Osteoblast (primary cell): ENCODE measurements around the gene BAHD1. TPM values are rescaled to one million over a fixed set of nuclear protein-coding genes. Genes with fewer than 3 reads are reported as not detected.

ENCODE experiments used
- DNase-seq: peaks from one replicate; pipeline ENCODE4 v3.0.0; 2011; ENCODE audit warnings: low spot score, mixed read lengths; ENCODE audit not compliant: insufficient read length; ENCODE audit errors: missing footprints
- H2AFZ ChIP-seq: 2 replicates; pipeline ENCODE4 v1.6.0; 2011; ENCODE audit warnings: mild to moderate bottlenecking, low read length
- H3K27ac ChIP-seq: 2 replicates; pipeline ENCODE4 v1.5.1; 2011; ENCODE audit warnings: mild to moderate bottlenecking, low read depth, low read length, moderate library complexity
- H3K27me3 ChIP-seq: 2 replicates; pipeline ENCODE4 v1.6.0; 2012; ENCODE audit warnings: mild to moderate bottlenecking, control low read depth, inconsistent platforms, low read length, moderate library complexity; ENCODE audit not compliant: insufficient read depth
- H3K36me3 ChIP-seq: 2 replicates; pipeline ENCODE4 v1.5.1; 2011; ENCODE audit warnings: mild to moderate bottlenecking, low read length, control low read depth, moderate library complexity; ENCODE audit not compliant: insufficient read depth
- H3K4me1 ChIP-seq: 2 replicates; pipeline ENCODE4 v1.5.1; 2011; ENCODE audit warnings: mild to moderate bottlenecking, low read length, control low read depth, moderate library complexity; ENCODE audit not compliant: insufficient read depth
- H3K4me2 ChIP-seq: 2 replicates; pipeline ENCODE4 v1.6.0; 2011; ENCODE audit warnings: mild to moderate bottlenecking, low read length; ENCODE audit not compliant: insufficient read depth
- H3K4me3 ChIP-seq: fragments of 200-600 bp; sonication (generic); 3 replicates; pipeline ENCODE4 v1.5.1; 2012; ENCODE audit warnings: mild to moderate bottlenecking, low read length, inconsistent platforms; ENCODE audit not compliant: insufficient read depth
- H3K79me2 ChIP-seq: 2 replicates; pipeline ENCODE4 v1.6.0; 2012; ENCODE audit warnings: mild to moderate bottlenecking, low read length, control low read depth, inconsistent platforms; ENCODE audit not compliant: insufficient read depth
- H3K9me3 ChIP-seq: 2 replicates; pipeline ENCODE4 v1.5.1; 2011; ENCODE audit warnings: low read depth, low read length, control low read depth
- H4K20me1 ChIP-seq: 2 replicates; pipeline ENCODE4 v1.6.0; 2012; ENCODE audit warnings: mild to moderate bottlenecking, low read length, control low read depth; ENCODE audit not compliant: insufficient read depth
- CTCF ChIP-seq: IDR thresholded peaks from 2 replicates; pipeline ENCODE4 v1.5.1; 2011; ENCODE audit warnings: mild to moderate bottlenecking, low read depth, low read length, moderate library complexity; ENCODE audit errors: extremely low read depth
- total RNA-seq: library from RNA; depleted of rRNA; stranded (reverse); fragments of >200 nt; gene quantifications from 2 replicates; pipeline ENCODE4 v1.2.3, GENCODE V29; 2012

The BAHD1 gene
- total RNA-seq, 1 donor, result 10.5 TPM

- Histone ChIP-seq H2AFZ (no peak overlapping the region), H3K4me1 (peaks cover 9% of the 10 kb centered on the region), H3K27ac (no peak overlapping the region), H3K79me2 (no peaks in the 10 kb centered on the region), H3K4me3 (no peak overlapping the region), H3K36me3 (peaks cover 26% of the 10 kb centered on the region), H3K27me3 (no peaks in the 10 kb centered on the region), H4K20me1 (peaks cover 5% of the 10 kb centered on the region), H3K9me3 (no peaks in the 10 kb centered on the region), H3K4me2 (no peak overlapping the region)
- DNase-seq, result peak; percentile 46
- TF ChIP-seq CTCF, result no peak
Observed at GRCh38 chr15:40420071-40420713, 20.6 kb upstream of the BAHD1 start.

GRCh38 chr15:40420793-40421192, 20.0 kb upstream of the BAHD1 start:
- peaks cover 9% of the 10 kb centered on the region for H3K4me1 ChIP-seq
- peaks cover 5% of the 10 kb centered on the region for H4K20me1 ChIP-seq
- no peak overlapping the region for H3K27ac ChIP-seq
- no peak overlapping the region for H3K4me2 ChIP-seq
- no peaks in the 10 kb centered on the region for H3K27me3 ChIP-seq
- no peaks in the 10 kb centered on the region for H3K9me3 ChIP-seq
- TF ChIP-seq CTCF, result no peak
- peaks cover 20% of the 10 kb centered on the region for H3K36me3 ChIP-seq
- DNase-seq, result peak; percentile 64
- no peak overlapping the region for H3K4me3 ChIP-seq
- no peaks in the 10 kb centered on the region for H3K79me2 ChIP-seq
- H2AFZ ChIP-seq, result no peak overlapping the region

DNA sequence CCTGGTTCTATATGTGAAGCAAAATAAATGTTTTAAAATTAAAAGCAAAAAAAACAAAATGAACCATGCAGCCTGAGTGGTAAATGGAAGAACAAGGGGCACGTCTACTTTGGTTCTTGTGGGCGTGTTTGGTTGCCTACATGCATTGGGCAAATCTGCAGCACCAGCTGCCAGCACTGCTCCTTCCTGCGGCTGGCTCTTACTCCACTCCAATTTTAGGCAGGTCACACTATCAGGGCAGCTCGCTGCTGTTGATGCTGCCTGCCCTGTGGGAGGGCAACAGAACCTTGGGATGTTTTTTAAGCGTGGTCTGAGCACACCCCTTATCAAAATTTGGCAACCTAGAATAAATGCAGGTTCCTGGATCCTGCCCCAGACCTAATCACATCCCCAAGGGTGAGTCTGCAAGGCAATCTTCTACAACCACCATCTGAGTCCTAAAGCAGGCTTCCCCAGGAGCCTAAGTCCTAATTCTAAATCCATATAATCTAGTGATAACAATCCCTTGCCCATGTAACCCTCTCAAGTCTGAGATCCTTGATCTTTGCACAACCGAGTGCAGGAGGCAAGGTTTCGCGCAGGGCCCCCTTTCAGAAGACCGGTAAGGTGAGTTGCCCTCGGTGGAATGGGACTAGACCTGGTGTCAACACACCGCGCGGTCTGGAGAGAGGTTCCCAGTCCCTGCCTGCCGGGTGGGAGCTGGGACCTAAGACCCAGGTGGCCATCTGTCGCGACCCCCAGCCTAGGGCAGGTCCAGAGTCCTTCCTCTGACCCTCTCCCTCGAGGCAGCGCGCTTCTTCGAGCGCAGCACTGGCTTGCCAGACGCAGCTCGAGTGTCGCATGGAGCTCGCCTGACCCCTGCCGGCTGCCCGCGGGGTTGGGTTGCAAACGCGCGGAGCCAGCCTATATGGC, 19.3 kb upstream of the BAHD1 start:
- peaks cover 9% of the 10 kb centered on the region for H3K4me1 ChIP-seq
- peaks cover 5% of the 10 kb centered on the region for H4K20me1 ChIP-seq
- H3K4me2 ChIP-seq, result peak overlapping the region; percentile 81
- H2AFZ ChIP-seq, result no peak overlapping the region
- no peaks in the 10 kb centered on the region for H3K79me2 ChIP-seq
- peak; percentile 97 for DNase-seq
- H3K4me3 ChIP-seq, result peak overlapping the region; percentile 49
- H3K9me3 ChIP-seq, result no peaks in the 10 kb centered on the region
- TF ChIP-seq CTCF, result peak; percentile 86
- H3K27me3 ChIP-seq, result no peaks in the 10 kb centered on the region
- peaks cover 13% of the 10 kb centered on the region for H3K36me3 ChIP-seq
- H3K27ac ChIP-seq, result no peak overlapping the region
